IPS-18a (cell line): Measurements from ENCODE around the gene UBR4.
A peak's percentile ranks its signal among the peaks of the same experiment; 100 is the strongest.
"Not testable (repeated sequence)": the region's sequence is repeated elsewhere in the genome, so short reads cannot be mapped to it uniquely, and the experiment has no call there.

Source experiments
- H3K27ac ChIP-seq: one replicate; pipeline ENCODE4 v1.5.1; 2013; ENCODE audit warnings: low read length
- H3K27me3 ChIP-seq: one replicate; pipeline ENCODE4 v1.6.1; 2013; ENCODE audit warnings: mild to moderate bottlenecking, low read length; ENCODE audit not compliant: control insufficient read depth, insufficient read depth
- H3K36me3 ChIP-seq: one replicate; pipeline ENCODE4 v1.6.1; 2013; ENCODE audit warnings: low read depth, low read length; ENCODE audit not compliant: control insufficient read depth
- H3K4me1 ChIP-seq: one replicate; pipeline ENCODE4 v1.6.1; 2013; ENCODE audit warnings: low read depth, low read length; ENCODE audit not compliant: control insufficient read depth
- H3K4me3 ChIP-seq: one replicate; pipeline ENCODE4 v1.5.1; 2013; ENCODE audit warnings: low read length
- H3K9ac ChIP-seq: one replicate; pipeline ENCODE4 v1.6.1; 2013; ENCODE audit warnings: mild to moderate bottlenecking, low read length, moderate library complexity
- H3K9me3 ChIP-seq: one replicate; pipeline ENCODE4 v1.6.1; 2013; ENCODE audit warnings: low read depth, low read length; ENCODE audit not compliant: control insufficient read depth

The UBR4 gene

GRCh38 chr1:19209990-19210771 lies at the start of gene UBR4:
Gene UBR4 (minus strand): TSS chr1:19210266. CDS start chr1:19210248, 18 bp downstream.
- H3K36me3 ChIP-seq = peaks cover 18% of the 10 kb centered on the region

DNA sequence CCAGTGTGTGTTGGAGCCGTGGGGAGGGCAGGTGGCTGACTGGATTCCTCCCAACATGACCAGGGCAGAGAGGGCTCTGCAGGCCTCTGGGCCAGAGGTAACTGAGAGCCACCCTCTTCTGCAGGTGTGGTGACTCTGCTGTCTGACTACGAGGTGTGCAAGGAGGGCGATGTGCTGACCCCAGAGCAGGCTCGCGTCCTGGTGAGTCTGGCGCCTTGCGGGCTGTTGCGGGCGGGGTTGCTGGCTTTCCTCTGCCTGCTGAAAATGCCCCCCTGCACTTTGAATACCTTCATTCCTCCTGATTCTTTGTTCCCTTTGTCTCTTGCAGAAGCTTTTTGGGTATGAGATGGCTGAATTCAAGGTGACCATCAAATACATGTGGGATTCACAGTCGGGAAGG lies 48.3 kb upstream of the UBR4 start:
- Histone ChIP-seq H3K9me3 (no peaks in the 10 kb centered on the region), H3K27ac (no peak overlapping the region), H3K4me1 (peaks cover under 1% of the 10 kb centered on the region), H3K4me3 (no peak overlapping the region), H3K27me3 (no peaks in the 10 kb centered on the region), H3K9ac (no peak overlapping the region), H3K36me3 (peaks cover 65% of the 10 kb centered on the region)

More at GRCh38 chr1:19209990-19210771, at the start of gene UBR4:
- H3K4me1 ChIP-seq = peaks cover 12% of the 10 kb centered on the region
- H3K27me3 ChIP-seq = no peaks in the 10 kb centered on the region
- H3K4me3 ChIP-seq = peak within 1 kb of the TSS; percentile 81
- no peaks in the 10 kb centered on the region for H3K9me3 ChIP-seq
- H3K27ac ChIP-seq = peak within 1 kb of the TSS; percentile 59
- H3K9ac ChIP-seq = peak within 1 kb of the TSS; percentile 82

DNA sequence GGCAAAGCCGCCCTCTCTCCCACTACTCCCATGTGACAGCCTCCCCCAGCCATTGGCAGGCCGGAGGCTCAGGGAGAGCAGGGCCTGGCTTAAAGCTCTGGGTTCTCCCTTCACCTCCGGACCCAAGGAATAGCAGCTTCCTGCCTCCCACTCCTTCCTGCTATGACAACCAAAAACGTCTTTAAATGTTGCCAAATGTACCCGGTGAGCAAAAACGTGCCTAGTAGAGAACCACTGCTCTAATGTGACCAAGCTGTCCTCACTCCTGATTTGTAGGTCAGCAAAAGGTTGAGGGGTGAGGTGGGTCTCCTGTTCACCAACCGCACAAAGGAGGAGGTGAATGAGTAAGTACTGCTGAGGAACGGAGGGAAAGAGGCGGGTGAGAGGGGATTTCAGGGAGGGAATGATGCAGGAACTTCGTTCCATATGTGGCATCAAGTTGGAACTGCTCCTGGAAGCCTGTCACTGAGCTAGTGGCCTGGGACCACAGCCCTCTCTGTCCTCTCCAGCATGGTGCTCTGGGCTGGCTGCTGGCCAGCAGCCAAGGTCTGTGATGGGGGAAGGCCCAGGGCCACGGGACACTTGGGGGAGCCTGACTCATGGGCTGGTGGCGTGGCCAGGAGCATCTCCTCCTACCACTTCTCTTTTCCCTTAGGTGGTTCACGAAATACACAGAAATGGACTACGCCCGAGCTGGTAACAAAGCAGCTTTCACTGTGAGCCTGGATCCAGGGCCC lies 47.3 kb upstream of the UBR4 start:
- H3K9ac ChIP-seq = no peak overlapping the region
- peaks cover 8% of the 10 kb centered on the region for H3K4me1 ChIP-seq
- no peak overlapping the region for H3K27ac ChIP-seq
- H3K9me3 ChIP-seq = no peaks in the 10 kb centered on the region
- peaks cover 65% of the 10 kb centered on the region for H3K36me3 ChIP-seq
- H3K4me3 ChIP-seq = no peak overlapping the region
- no peaks in the 10 kb centered on the region for H3K27me3 ChIP-seq

DNA sequence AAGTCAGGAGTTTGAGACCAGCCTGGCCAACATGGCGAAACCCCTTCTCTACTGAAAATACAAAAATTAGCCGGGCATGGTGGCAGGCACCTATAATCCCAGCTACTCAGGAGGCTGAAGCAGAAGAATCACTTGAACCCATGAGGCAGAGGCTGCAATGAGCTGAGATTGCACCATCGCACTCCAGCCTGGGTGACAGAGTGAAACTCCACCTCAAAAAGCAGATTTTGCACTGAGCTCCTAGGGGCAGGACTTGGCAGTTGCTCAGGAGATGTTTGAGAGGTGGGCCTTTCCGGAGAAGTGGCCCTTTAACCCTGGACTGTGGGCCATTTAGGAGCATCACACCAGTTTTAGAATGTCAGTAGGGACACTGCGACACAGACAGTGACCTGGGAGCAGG lies 46.2 kb upstream of the UBR4 start:
- not testable (repeated sequence) for H3K4me1 ChIP-seq, H3K4me3 ChIP-seq, H3K27me3 ChIP-seq, H3K9ac ChIP-seq, H3K27ac ChIP-seq, H3K9me3 ChIP-seq
- peaks cover 65% of the 10 kb centered on the region for H3K36me3 ChIP-seq

GRCh38 chr1:19255288-19255687 lies 45.2 kb upstream of the UBR4 start:
- no peaks in the 10 kb centered on the region for H3K27me3 ChIP-seq
- H3K9me3 ChIP-seq = no peaks in the 10 kb centered on the region
- H3K4me3 ChIP-seq = no peak overlapping the region
- H3K36me3 ChIP-seq = peaks cover 58% of the 10 kb centered on the region
- no peak overlapping the region for H3K9ac ChIP-seq
- H3K4me1 ChIP-seq = peaks cover 12% of the 10 kb centered on the region
- no peak overlapping the region for H3K27ac ChIP-seq

DNA sequence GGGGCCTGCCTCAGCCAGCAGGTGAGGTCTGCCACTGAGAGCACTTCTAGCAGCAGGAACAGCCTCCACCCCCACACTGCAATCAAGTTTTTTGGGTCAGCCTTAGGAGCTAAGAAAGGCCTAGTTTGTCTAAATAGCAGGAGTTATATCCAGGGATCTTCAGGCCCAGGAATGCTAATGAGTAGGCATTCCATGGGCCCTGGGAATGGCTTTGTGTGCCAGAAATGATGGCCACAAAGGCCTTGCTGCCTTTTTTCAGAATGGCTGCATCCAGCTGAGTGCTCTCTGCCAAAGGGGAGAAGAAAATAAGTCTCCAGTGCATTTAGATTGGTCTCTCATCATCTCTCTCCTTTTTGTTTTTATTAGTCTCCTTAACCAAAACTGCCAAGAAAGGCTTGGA lies 44.4 kb upstream of the UBR4 start:
- H3K36me3 ChIP-seq = peaks cover 50% of the 10 kb centered on the region
- no peaks in the 10 kb centered on the region for H3K27me3 ChIP-seq
- no peaks in the 10 kb centered on the region for H3K9me3 ChIP-seq
- H3K9ac ChIP-seq = no peak overlapping the region
- peaks cover 14% of the 10 kb centered on the region for H3K4me1 ChIP-seq
- H3K27ac ChIP-seq = no peak overlapping the region
- no peak overlapping the region for H3K4me3 ChIP-seq

DNA sequence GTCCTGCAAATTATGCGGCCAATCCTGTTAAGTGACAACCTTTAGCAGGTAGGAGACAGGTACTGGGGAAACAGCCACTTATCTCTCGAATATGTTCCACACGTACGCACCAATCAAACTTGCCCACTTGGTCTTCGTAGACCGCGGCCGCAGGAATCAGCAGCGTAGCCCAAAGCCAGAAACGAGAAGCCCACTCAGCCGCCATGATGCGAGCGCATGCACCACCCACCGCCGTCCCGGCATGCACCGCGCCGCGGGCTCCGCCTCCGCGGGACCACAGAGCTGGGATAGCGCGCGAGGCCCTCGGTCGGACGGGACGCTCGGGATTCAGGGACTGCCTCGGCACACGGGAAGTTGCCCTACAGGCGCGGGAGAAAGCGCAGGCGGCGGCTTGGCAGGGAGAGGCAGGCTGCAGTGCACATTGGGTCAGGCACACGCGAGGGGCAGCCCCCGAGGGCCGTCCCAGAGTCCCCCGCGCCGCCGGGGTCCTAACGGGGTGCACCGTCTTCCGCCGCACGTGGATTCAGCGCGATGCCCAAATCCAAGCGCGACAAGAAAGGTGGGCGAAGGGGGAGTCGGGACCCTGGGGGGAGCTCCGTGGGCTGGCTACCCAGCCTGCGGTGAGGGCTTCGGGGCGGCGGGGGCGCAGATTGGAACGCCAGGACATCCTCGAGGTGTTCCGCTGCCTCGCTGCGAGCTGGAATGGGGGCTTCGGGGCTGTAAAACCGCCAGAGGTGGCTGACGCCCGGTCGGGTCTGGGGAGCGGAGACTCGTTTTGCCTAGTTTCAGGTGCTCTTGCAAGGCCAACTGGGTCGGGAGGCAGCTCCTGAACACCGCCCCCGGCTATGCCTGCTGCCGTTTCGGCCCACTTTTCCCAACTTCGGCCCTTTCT lies 41.5 kb upstream of the UBR4 start, which contains the start of the genes EMC1 and MRTO4:
Gene EMC1 (minus strand): TSS at position 220 of the 892 bp plus-strand sequence. CDS start 15 bp downstream, at position 205.
Gene MRTO4 (plus strand): TSS at position 501 of the 892 bp plus-strand sequence. CDS start 31 bp downstream, at position 532.
- Histone ChIP-seq H3K36me3 (peaks cover 21% of the 10 kb centered on the region), H3K9ac (peak within 1 kb of the TSS; percentile 99), H3K4me1 (peaks cover 14% of the 10 kb centered on the region), H3K9me3 (no peaks in the 10 kb centered on the region), H3K27me3 (no peaks in the 10 kb centered on the region), H3K4me3 (peak within 1 kb of the TSS; percentile 98), H3K27ac (peak within 1 kb of the TSS; percentile 74)

- peak overlapping the region; percentile 74 for H3K27ac ChIP-seq
- H3K36me3 ChIP-seq = peaks cover 13% of the 10 kb centered on the region
- peak overlapping the region; percentile 98 for H3K4me3 ChIP-seq
- H3K4me1 ChIP-seq = peaks cover 14% of the 10 kb centered on the region
- H3K9ac ChIP-seq = peak overlapping the region; percentile 99
- no peaks in the 10 kb centered on the region for H3K9me3 ChIP-seq
- no peaks in the 10 kb centered on the region for H3K27me3 ChIP-seq
Measured at GRCh38 chr1:19250629-19251304, 40.7 kb upstream of the UBR4 start.

DNA sequence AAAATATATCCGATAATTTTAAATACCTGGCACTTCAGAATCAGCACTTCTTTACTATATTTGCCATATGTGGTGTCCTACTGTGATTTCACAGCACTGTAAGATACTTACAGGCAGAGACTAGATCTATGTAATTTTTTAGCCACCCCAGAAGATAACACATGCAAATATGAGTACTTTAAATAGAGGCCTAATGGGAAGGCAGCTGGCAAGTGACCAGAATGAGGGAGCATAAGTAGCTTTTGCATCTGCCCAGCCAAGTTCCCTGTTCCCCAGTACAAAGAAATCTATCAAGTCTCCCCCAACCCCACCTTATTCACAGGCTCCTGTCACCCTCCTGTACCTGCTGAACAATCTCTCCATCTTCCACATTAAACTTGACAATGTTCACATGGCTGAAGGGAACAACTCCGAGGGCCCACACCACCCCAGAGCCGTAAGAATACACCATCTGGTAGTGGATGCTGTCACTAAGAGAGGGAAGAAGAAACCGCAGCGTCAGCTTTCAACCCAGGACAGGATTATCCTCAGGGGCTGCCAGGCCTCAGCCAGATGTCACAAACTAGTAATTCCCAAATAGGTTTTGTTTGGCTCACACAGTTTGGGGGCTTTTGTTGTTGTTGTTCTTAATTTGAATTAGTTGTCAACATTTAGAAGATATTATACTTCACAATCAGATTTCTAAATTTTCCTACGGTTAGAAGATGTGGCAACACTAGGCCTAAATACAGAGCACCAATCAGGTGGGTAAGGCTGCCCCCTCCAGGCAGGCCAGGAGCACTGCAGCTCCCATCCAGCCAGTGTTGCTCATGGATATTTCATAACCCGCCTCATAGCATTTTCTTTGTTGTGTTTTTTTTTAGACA lies 30.8 kb upstream of the UBR4 start:
- H3K9ac ChIP-seq = no peak overlapping the region
- H3K4me1 ChIP-seq = no peaks in the 10 kb centered on the region
- H3K36me3 ChIP-seq = peaks cover 77% of the 10 kb centered on the region
- no peaks in the 10 kb centered on the region for H3K27me3 ChIP-seq
- no peak overlapping the region for H3K27ac ChIP-seq
- H3K4me3 ChIP-seq = no peak overlapping the region
- no peaks in the 10 kb centered on the region for H3K9me3 ChIP-seq

DNA sequence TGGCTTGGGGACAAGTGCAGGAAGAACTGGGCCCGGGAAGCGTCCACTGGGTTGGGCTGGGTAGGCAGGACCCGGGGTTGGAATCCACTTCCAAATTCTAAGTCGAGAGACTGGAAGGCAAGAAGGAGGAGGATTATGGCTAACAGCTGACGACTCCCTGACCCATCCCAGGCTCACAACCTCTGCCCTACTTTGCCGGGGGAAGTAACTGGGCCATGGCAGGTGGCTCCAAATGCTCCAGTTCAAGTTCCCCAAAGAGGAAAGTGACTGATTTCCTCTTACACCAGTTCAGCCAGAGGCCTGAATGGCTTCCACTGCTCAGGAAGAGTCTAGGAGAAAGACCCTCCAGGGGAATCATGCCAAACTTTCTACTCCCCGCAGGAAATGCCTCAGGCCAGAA lies 29.8 kb upstream of the UBR4 start:
- no peaks in the 10 kb centered on the region for H3K27me3 ChIP-seq
- no peak overlapping the region for H3K9ac ChIP-seq
- H3K4me1 ChIP-seq = no peaks in the 10 kb centered on the region
- H3K36me3 ChIP-seq = peaks cover 79% of the 10 kb centered on the region
- no peak overlapping the region for H3K4me3 ChIP-seq
- H3K27ac ChIP-seq = no peak overlapping the region
- no peaks in the 10 kb centered on the region for H3K9me3 ChIP-seq
